ENCODE data around the gene ZDHHC11B. TPM values are rescaled to one million over a fixed set of nuclear protein-coding genes. Genes with fewer than 3 reads are reported as not detected.
"Not testable (repeated sequence)": the region's sequence is repeated elsewhere in the genome, so short reads cannot be mapped to it uniquely, and the experiment has no call there.

Gene ZDHHC11B
- polyA plus RNA-seq, 1 donor from 2014 or later = 9.9 TPM

DNA sequence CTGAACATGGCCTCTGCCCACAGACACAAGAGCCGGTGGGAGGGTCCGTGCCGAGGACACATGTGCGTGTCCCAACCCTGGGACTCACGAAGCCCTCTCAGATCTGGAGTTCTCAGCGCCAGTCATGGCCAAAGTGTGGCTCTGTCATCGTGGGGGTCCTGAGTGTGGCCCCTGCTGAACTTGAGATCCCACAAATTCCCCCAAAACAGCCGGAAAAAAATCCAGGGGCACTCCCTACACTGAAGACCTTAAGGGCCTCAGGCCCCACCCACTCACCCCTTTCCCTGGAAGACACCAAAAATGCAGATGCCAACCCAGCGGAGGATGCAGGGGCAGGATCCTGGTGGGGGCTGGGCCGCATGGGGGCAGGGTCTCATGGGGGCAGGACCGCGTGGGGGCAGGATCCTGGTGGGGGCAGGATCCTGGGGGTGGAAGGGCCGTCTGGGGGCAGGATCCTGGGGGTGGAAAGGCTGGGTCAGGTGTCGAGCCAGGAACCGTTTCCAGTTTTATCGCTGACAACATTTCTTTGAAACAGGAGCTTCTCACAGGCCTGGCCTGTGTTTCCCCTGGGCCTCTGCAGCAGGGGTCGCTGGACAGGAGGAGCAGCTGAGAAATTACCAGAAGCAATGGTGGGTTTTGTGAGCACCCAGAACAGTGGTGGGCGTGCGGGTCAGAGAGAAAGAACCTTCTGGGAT, 13.3 kb downstream of the ZDHHC11B start:
- H3K4me3 ChIP-seq (ENCODE audit: low read length); H3K9me3 ChIP-seq (ENCODE audit: low read length); H4K20me1 ChIP-seq (ENCODE audit: insufficient read depth); H3K9ac ChIP-seq (ENCODE audit: low read length); H3K4me2 ChIP-seq (ENCODE audit: low read length); H3K79me2 ChIP-seq (replicated peaks; ENCODE audit: insufficient read depth, low read length); H3K36me3 ChIP-seq (ENCODE audit: insufficient read depth, low read length); H3K9me2 ChIP-seq (ENCODE audit: insufficient read depth, low read length); H3F3A ChIP-seq (ENCODE audit: insufficient read depth, low read length, poor library complexity, severe bottlenecking); H3K27ac ChIP-seq (ENCODE audit: low read length); H3K27me3 ChIP-seq (ENCODE audit: insufficient read depth, low read depth, low read length); H2AFZ ChIP-seq (ENCODE audit: low read depth, low read length): not testable (repeated sequence)

GRCh38 chr5:770585-770984, 13.9 kb downstream of the ZDHHC11B start:
- H4K20me1 ChIP-seq (ENCODE audit: insufficient read depth); H3K9ac ChIP-seq (ENCODE audit: low read length); H3K4me2 ChIP-seq (ENCODE audit: low read length); H3K27me3 ChIP-seq (ENCODE audit: insufficient read depth, low read depth, low read length); H2AFZ ChIP-seq (ENCODE audit: low read depth, low read length); H3F3A ChIP-seq (ENCODE audit: insufficient read depth, low read length, poor library complexity, severe bottlenecking); H3K27ac ChIP-seq (ENCODE audit: low read length); H3K9me3 ChIP-seq (ENCODE audit: low read length); H3K9me2 ChIP-seq (ENCODE audit: insufficient read depth, low read length); H3K79me2 ChIP-seq (replicated peaks; ENCODE audit: insufficient read depth, low read length); H3K4me3 ChIP-seq (ENCODE audit: low read length): not testable (repeated sequence)
- H3K36me3 ChIP-seq (ENCODE audit: insufficient read depth, low read length) = peaks cover 11% of the 10 kb centered on the region

GRCh38 chr5:769485-770145, 14.9 kb downstream of the ZDHHC11B start:
- H3K4me2 ChIP-seq (ENCODE audit: low read length); H3K4me3 ChIP-seq (ENCODE audit: low read length); H4K20me1 ChIP-seq (ENCODE audit: insufficient read depth); H3F3A ChIP-seq (ENCODE audit: insufficient read depth, low read length, poor library complexity, severe bottlenecking); H3K79me2 ChIP-seq (replicated peaks; ENCODE audit: insufficient read depth, low read length); H2AFZ ChIP-seq (ENCODE audit: low read depth, low read length); H3K9me2 ChIP-seq (ENCODE audit: insufficient read depth, low read length); H3K27ac ChIP-seq (ENCODE audit: low read length); H3K27me3 ChIP-seq (ENCODE audit: insufficient read depth, low read depth, low read length); H3K9me3 ChIP-seq (ENCODE audit: low read length); H3K9ac ChIP-seq (ENCODE audit: low read length): not testable (repeated sequence)
- H3K36me3 ChIP-seq (ENCODE audit: insufficient read depth, low read length) = peaks cover 11% of the 10 kb centered on the region

- no peaks in the 10 kb centered on the region for H3F3A ChIP-seq (ENCODE audit: insufficient read depth, low read length, poor library complexity, severe bottlenecking)
- H3K9ac ChIP-seq (ENCODE audit: low read length) = no peak overlapping the region
- no peaks in the 10 kb centered on the region for H3K9me3 ChIP-seq (ENCODE audit: low read length)
- H3K4me3 ChIP-seq (ENCODE audit: low read length) = no peak overlapping the region
- no peaks in the 10 kb centered on the region for H3K79me2 ChIP-seq (replicated peaks; ENCODE audit: insufficient read depth, low read length)
- no peak for TF ChIP-seq MXI1 (conservative IDR thresholded peaks at IDR 0.05; ENCODE audit: poor library complexity, severe bottlenecking)
- no peak for TF ChIP-seq EP300 (conservative IDR thresholded peaks at IDR 0.05; ENCODE audit: poor library complexity, severe bottlenecking)
- TF ChIP-seq POLR2AphosphoS5 (IDR thresholded peaks at IDR 0.05) = no peak
- no peak for TF ChIP-seq EZH2 (IDR thresholded peaks at IDR 0.05; ENCODE audit: borderline replicate concordance, insufficient read depth, low read length, poor library complexity, severe bottlenecking)
- no peak for TF ChIP-seq SMC3 (conservative IDR thresholded peaks at IDR 0.05; ENCODE audit: poor library complexity)
- TF ChIP-seq TAF1 (IDR thresholded peaks at IDR 0.05; ENCODE audit: low read depth) = no peak
- TF ChIP-seq CTCF (IDR thresholded peaks at IDR 0.05; ENCODE audit: poor library complexity, severe bottlenecking) = no peak
- TF ChIP-seq, protein P1, sequence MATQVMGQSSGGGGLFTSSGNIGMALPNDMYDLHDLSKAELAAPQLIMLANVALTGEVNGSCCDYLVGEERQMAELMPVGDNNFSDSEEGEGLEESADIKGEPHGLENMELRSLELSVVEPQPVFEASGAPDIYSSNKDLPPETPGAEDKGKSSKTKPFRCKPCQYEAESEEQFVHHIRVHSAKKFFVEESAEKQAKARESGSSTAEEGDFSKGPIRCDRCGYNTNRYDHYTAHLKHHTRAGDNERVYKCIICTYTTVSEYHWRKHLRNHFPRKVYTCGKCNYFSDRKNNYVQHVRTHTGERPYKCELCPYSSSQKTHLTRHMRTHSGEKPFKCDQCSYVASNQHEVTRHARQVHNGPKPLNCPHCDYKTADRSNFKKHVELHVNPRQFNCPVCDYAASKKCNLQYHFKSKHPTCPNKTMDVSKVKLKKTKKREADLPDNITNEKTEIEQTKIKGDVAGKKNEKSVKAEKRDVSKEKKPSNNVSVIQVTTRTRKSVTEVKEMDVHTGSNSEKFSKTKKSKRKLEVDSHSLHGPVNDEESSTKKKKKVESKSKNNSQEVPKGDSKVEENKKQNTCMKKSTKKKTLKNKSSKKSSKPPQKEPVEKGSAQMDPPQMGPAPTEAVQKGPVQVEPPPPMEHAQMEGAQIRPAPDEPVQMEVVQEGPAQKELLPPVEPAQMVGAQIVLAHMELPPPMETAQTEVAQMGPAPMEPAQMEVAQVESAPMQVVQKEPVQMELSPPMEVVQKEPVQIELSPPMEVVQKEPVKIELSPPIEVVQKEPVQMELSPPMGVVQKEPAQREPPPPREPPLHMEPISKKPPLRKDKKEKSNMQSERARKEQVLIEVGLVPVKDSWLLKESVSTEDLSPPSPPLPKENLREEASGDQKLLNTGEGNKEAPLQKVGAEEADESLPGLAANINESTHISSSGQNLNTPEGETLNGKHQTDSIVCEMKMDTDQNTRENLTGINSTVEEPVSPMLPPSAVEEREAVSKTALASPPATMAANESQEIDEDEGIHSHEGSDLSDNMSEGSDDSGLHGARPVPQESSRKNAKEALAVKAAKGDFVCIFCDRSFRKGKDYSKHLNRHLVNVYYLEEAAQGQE (IDR thresholded peaks at IDR 0.05; ENCODE audit: borderline replicate concordance) = no peak
- no peak for TF ChIP-seq RAD21 (conservative IDR thresholded peaks at IDR 0.05)
- H3K27me3 ChIP-seq (ENCODE audit: insufficient read depth, low read depth, low read length) = no peaks in the 10 kb centered on the region
- H2AFZ ChIP-seq (ENCODE audit: low read depth, low read length) = no peak overlapping the region
- no peak overlapping the region for H3K4me2 ChIP-seq (ENCODE audit: low read length)
- no peaks in the 10 kb centered on the region for H4K20me1 ChIP-seq (ENCODE audit: insufficient read depth)
- H3K36me3 ChIP-seq (ENCODE audit: insufficient read depth, low read length) = peaks cover 18% of the 10 kb centered on the region
- no peaks in the 10 kb centered on the region for H3K9me2 ChIP-seq (ENCODE audit: insufficient read depth, low read length)
- H3K27ac ChIP-seq (ENCODE audit: low read length) = no peak overlapping the region
Observed at GRCh38 chr5:766666-767431, 17.7 kb downstream of the ZDHHC11B start.
